Kasumi-1 (cell line): ENCODE data around the gene KCNV2.
"Not testable (repeated sequence)": the region's sequence is repeated elsewhere in the genome, so short reads cannot be mapped to it uniquely, and the experiment has no call there.

Experiments
- DNase-seq, 2 experiments: peaks; one replicate each; lab custom pipeline; 2025; lab: John Stamatoyannopoulos, UW

Gene KCNV2

DNA sequence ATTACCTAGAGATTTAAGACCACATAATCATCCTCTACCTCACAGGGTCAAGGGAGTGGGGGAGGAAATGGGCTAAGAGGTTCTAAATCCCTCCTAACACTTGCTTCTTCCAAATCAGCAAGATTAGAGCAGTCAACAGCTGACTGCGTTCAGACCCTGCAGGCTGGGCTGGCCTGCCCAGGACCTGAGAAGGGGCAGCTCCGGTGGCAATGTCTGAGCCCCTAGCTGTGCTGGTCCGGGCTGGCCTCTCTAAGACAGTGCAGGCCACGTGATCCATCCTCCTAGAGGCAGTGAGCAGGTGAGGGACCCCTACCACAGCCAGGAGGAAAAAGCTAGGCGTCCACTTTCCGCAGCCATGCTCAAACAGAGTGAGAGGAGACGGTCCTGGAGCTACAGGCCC lies at the start of gene KCNV2:
Gene KCNV2 (plus strand): TSS at position 126 of the 400 bp plus-strand sequence. CDS start 230 bp downstream, at position 356.
- DNase-seq = no peak

DNA sequence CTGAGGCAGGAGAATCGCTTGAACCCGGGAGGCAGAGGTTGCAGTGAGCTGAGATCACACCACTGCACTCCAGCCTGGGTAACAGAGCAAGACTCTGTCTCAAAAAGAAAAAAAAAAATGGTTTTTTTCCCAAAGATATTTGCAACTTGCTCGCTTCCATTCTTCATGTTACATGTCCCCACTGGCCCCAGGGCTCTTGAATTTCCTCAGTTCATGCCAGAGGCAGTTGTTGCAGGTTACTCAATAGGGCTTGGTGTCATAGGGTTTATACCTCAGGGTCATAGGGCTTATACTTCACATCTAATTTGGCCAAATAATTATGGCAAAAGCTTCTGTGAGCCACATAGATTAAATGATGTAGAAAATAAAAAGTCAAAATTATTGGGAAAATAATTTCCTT lies 44.1 kb upstream of the KCNV2 start:
- DNase-seq = no peak

DNA sequence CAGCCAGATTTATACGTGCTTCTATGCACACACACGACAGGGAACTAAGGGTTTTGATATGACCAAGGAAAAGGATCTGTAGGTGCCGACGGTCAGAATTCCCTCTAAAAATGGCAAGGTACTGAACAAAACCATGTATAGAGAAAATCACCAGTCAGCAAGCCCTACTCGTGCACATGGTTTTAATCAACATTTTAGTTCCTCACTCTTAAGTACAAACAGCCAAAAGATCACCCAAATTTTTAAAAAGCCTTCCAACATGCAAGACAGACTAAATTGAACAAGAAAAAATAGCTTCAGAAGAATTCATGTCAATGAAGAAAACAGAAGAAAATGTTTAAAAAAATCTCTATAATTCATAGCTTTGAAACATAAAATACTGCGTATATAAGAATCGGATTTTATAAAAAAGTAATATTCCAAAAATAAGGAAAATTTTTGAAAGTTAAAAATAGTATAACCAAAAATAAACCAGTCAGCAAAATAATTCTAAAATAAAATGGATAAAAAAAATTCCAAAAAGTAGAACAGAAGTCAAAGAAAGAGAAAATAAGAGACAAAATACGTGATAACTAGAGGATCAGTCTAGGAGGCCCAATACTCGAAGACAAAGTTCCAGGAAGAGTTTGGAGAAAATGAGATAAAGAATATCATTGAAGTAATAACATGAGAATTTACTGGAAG lies 43.0 kb upstream of the KCNV2 start:
- DNase-seq = no peak

DNA sequence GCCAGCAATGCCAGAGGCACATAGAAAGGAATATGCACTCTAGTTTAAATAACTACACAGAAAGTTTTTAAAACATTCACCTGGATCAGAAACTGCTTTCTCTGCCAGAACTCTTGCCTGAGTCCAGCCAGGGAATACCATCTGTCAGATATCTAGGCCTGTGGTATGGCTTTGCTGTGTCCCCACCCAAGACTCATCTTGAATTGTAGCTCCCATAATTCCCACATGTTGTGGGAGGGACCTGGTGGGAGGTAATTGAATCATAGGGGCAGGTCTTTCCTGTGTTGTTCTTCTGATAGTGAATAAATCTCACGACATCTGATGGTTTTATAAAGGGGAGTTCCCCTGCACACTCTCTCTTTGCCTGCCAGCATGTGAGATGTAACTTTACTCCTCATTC lies 41.5 kb upstream of the KCNV2 start:
- DNase-seq = no peak

DNA sequence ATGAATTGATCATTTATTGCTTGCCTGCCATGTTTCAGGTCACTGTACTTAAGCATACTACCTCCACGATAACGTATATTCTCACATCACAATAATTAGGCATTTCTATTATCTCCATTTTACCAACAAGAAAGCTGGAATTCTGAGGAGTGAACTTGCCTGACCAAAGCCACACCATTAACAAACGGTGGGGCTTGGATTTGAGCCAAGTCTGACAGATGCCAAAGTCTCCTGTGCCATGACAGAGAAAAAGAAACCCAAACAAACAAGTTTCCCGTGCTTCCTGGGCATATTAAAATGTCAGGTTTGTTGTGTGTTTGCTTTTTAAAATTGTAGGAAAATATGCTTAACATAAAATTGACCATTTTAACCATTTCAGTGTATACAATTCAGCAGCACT lies 40.8 kb upstream of the KCNV2 start:
- DNase-seq = no peak

DNA sequence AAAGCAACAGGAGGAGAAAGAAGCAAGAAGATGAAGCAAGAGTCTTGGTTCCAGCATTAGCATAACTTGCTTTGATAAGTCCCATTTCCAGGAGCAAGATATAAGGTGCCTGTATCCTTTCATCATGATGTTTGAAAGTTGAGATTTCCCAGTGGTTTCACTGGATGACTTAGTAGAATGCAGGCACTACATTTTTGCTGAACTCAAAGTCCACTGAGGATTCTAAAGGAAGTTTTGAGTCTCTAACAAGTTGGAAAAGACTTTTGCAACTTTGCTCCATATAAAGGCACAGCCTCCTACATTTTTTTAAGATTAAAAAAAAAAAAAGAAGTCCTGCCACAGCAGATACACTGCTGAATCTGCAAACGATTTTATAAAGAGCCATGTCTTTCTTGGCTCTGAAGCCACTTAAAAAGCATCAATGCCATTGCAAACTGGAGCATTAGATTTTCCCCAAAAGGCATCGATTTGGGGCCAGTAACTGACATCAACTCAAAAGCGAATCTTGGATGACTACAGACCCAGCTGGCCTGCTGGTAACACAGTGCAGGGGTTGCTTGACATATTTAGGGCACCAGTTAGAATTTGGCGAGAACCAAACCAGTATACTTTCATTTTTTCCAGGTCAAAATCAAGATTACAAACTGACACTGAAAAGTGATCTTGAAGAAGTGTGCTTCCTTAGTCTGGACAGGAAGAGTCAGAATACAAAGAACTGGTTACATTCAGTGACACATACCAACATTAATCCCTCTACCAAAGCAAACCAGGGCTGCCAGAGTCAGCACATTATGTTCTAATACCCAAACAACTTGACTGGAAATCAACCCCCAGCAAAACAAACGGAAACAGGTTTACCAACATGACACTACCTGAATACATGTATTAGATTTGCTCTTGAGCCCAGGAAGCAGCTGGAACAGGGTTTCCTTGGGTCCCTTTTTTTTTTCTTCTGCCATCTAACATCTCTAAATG lies 39.1 kb upstream of the KCNV2 start:
- no peak for DNase-seq

DNA sequence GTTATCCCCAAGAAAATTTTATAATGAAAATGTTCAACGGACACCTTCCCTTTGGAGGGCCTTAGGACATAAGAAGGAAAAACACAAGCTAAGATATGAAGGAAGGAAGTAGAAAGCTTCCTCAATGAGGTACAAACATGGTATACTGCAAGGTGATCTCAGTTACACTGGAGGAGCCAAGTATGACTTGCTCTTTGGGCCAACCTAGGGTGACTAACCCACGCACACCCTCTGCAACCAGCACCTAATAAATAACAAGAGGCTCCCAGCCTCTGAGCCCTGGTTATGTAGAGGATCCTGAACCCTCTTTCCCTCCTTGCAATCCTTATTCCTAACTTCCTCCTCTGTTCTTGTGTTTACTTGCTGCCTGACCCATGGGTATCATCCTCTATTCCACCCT lies 38.3 kb upstream of the KCNV2 start:
- no peak for DNase-seq

DNA sequence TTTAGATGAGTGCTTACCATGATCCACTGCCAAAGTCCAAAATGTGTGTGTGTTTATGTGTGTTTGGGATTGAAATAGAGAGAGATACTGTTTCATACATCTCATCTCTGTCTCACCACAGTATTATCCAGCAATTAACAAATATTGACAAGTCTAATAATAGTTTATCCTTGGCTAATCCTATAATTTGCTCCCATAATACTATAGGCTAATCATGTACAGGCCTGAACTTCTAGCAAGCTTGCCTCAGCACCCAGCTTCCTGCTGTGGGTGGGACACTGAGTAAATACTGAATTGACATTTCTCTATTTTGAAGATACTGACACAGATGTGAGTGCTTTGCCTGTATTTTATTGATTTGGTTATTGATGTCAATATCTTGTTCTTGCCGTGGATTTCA lies 35.3 kb upstream of the KCNV2 start:
- DNase-seq = no peak

DNA sequence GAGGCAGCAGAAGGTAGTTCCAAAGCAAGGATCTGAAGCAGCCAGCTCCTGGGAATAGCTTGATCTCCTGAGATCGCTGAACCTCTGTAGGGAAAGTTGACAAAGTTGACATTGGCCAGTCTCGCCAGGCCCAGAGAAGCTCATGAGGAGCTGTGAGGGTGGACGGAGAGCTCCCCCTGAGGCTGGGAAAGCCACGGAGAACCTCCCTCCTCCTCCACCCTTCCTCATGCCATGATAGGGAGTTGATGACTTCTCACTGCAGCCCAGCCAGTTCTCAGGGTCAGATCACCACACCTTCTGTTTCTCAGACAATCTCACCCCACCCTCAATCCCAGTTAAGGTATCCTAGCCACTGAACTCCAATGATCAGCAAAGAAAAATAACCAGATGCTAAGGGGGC lies 30.4 kb upstream of the KCNV2 start:
- no peak for DNase-seq

DNA sequence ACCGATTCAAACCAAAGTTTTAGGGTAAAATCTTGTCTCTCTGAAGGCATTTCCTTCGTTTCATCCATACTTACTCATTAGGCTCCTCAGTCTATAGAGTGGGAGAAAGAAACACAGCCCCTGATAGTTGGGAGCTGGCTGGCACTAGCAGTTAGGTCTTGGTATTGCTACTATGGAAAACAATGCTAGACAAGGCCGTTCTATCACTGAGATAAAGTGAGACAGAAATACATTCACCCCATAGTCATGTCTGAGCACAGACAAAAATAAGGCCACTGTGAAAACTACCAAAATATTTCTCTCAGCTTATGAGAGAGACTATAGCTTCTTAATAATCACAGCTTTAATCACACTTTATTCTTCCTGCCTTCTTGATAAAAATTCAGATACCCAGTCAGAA lies 28.7 kb upstream of the KCNV2 start:
- no peak for DNase-seq

DNA sequence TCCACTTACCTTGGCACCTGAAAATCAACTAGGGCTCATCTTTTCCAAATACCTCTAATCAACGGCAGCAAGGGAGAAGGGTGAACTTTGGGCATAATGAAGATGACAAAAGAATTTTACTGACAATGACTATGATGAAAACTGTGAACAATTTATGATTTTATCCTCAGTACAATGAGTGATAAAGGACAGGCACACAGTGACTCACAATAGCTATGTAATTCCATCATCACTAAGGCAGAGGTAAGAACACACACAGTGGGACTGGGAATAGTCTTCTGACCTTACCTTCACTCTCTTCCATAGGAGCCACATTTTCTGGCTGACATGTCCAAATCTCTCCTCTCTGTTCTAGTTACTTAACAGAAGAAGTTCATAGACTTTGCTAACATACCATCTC lies 26.1 kb upstream of the KCNV2 start:
- DNase-seq = no peak

DNA sequence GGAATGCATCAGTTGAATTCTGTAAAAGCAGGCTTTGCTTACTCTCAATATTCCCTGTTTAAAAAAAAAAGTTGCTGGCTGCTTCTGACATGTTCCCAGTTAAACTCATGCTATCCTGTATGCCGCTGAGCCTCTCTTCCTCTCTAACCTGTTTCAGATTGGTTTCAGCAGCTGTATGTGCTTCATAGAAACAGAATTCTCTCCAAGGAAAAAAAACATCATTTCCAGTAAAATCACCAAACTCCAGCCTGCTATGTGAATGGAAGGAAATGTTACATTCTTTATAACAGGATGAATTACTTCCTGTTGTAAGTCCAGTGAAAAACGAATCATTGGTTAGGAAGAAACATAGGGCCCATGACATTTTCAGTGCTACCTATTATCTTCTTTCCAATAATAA lies 25.7 kb upstream of the KCNV2 start:
- no peak for DNase-seq

DNA sequence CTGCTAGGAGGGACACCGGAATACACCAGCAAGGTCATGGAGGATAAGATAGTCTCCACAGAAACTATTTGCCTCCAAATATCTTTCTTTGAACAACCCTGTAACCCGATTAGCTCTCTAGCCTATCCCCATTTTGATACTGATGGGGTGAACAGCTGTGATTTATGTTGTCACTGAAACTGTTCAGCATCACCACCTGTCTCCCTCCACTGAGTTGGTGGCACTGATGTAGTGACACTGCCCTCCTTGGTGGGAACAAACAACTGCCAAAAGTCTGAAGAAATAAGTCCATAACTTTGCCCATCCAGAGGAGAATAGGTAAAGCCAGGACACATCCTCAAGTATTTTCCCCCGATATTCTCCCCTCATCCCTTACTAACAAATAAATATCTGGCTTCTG lies 24.3 kb upstream of the KCNV2 start:
- no peak for DNase-seq

DNA sequence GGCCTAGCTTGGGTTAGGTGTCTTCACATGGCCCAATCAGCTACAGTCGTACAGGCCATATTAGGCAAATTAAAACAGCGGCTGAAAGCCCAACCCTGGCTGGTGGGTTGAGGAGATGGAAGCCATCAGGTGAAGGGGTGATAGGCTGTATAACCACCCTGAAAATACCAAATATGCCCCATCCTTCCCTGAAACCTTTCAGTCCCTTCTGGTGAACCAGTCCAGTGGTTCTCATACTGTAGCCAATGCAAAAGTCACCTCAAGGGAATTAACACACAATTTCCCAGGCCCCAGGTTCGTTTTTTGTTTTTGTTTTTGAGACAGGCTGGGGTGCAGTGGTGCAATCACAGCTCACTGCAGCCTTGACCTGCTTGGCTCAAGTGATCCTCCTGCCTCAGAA lies 19.8 kb upstream of the KCNV2 start:
- DNase-seq = no peak

DNA sequence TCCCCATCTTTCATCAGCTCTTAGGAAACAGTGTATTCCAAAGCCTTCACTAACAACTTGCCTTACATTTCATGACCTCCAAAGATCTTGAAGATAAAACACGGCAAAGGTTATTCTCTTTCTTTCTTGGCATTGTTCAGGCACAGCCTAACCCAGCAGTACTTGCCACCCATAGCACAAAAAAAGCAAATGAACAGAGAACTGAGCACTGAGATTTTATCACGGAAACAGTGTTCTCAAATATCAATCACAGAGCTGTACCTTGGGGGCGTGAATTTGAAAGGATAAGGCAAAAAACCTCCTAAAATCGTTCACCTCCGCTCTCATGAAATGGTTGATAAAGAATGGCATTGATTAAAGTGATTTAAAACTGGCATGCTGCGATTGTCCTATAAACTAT lies 16.9 kb upstream of the KCNV2 start:
- no peak for DNase-seq

DNA sequence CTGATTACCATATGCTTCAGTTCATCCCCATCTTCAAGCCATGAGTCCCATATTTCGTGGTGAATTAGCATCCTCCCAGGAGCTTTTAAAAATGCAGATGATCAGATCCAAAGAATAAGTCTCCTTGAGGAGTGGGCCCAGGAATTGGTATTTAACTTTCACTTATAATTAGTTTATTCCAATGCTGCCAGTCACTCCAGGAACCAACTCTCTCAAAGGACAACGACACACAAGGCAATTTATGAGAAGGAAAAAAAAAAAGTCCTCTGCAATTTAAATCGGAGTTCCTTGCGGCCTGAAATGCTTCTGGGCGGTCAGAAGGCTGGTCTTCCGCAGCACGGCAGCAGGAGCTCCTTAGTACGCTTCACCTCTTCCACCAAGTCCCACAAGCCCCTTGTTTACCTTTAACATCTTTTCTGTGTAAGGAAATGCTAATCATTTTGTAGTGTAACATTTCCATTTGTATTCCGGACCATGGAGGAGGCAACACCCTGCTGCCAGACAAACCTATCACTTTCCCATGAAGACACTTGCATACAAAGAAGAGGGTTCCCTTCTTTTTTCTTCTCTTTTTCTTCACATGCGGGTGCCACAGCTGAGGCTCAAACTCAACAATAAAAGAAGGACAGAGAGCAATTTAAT lies 16.3 kb upstream of the KCNV2 start:
- DNase-seq = no peak

DNA sequence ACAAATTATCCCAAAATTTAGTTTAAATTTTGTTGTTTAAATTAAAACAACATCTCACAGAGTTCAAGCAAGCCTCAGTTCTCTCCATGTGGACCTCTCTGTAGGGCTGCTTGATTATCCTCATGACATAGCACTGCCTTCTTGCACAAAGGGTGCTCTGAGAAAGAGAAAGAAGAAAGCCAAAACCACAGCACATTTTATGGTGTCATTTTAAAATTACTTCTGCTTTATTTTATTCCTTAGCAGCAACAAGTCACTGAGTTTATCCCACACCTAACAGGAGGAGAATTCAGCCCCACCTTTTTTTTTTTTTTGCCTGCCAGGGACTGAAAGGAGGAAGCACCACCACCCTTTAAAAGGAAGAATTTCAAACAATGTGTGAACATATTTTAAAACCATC lies 12.8 kb upstream of the KCNV2 start:
- DNase-seq = peak; percentile 45 to 55

DNA sequence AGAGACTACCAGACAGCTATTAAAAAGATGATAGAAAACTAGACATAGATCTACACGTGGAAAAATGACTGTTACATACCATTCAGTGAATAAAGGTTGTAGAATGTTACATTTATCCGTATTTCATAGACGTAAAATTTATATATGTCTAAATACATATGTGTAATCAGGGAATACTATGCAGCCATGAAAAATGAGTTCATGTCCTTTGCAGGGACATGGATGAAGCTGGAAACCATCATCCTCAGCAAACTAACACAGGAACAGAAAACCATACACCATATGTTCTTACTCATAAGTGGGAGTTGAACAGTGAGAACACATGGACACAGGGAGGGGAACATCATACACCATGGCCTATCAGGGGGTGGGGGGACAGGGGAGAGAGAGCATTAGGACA lies 10.1 kb upstream of the KCNV2 start:
- DNase-seq = not testable (repeated sequence)

DNA sequence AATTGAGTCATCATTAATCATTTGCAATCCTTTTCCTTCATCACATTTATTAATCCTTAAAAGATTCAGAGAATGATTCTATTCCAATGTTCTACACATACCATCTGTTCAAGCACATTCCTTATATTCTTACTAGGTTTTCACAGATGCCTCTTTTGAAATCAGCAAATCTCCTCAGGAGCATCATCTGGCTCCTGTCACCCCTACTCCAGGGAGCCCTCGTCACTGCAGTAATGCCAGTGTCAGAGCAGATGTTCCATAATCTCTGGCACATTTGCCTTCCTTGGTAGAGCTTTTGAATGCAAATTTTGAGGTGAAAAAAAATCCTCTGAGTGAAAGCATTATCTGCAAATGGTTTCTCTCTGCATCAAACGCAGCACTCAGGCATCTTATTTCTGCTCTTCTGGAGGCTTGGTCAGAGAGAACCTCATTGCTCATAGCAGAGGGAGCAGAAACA lies 7.6 kb upstream of the KCNV2 start:
- no peak for DNase-seq

DNA sequence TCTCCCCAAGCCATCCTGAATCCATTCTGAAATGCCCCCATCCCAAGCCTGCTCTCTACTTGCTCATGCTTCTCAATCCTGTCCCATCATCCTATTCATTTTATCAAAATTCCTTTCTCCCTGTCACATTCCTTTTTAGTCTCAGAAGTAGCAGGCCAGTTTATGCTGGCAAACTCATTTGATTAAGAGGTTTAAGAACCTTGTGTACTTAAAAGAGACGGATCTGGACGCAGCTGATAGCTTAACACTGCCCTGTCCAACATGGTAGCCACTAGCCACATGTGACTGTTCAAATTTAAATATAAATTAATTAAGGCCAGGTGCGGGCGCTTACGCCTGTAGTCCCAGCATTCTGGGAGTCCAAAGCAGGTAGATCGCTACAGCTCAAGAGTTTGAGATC lies 5.6 kb upstream of the KCNV2 start:
- DNase-seq = no peak

DNA sequence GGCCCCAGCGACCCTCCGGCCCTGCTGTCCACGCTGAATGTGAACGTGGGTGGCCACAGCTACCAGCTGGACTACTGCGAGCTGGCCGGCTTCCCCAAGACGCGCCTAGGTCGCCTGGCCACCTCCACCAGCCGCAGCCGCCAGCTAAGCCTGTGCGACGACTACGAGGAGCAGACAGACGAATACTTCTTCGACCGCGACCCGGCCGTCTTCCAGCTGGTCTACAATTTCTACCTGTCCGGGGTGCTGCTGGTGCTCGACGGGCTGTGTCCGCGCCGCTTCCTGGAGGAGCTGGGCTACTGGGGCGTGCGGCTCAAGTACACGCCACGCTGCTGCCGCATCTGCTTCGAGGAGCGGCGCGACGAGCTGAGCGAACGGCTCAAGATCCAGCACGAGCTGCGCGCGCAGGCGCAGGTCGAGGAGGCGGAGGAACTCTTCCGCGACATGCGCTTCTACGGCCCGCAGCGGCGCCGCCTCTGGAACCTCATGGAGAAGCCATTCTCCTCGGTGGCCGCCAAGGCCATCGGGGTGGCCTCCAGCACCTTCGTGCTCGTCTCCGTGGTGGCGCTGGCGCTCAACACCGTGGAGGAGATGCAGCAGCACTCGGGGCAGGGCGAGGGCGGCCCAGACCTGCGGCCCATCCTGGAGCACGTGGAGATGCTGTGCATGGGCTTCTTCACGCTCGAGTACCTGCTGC lies 839 bp downstream of the KCNV2 start:
- no peak for DNase-seq

DNA sequence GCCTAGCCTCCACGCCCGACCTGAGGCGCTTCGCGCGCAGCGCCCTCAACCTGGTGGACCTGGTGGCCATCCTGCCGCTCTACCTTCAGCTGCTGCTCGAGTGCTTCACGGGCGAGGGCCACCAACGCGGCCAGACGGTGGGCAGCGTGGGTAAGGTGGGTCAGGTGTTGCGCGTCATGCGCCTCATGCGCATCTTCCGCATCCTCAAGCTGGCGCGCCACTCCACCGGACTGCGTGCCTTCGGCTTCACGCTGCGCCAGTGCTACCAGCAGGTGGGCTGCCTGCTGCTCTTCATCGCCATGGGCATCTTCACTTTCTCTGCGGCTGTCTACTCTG lies 1.4 kb downstream of the KCNV2 start:
- DNase-seq = no peak
